GM10248 (cell line): ENCODE results near the gene BEND4.

Experiments
- CTCF ChIA-PET: fragments of 300-600 bp; sonication (Branson Sonifier 250); formaldehyde crosslinking; extraction: SDS; loops from one replicate; lab custom pipeline; 2021; ENCODE audit warnings: antibody characterized with exemption; lab: Yijun Ruan, JAX
- POLR2A ChIA-PET: fragments of 350-650 bp; sonication (Branson Sonifier 250); formaldehyde crosslinking; extraction: SDS; loops from one replicate; lab custom pipeline; 2020; ENCODE audit warnings: antibody characterized with exemption; lab: Yijun Ruan, JAX
- DNase-seq: peaks from one replicate; pipeline ENCODE4 v3.0.0; 2012; ENCODE audit errors: extremely low spot score
- TF ChIP-seq, protein P1 (sequence below): IDR thresholded peaks from 2 replicates; pipeline ENCODE4 v1.5.1; 2012; ENCODE audit warnings: mild to moderate bottlenecking, low read depth; ENCODE audit errors: extremely low read depth, missing control alignments, control extremely low read depth

BEND4 gene

GRCh38 chr4:42078184-42078801, 74.2 kb downstream of the BEND4 start:
- POLR2A ChIA-PET = no interaction called here
- TF ChIP-seq, protein P1, sequence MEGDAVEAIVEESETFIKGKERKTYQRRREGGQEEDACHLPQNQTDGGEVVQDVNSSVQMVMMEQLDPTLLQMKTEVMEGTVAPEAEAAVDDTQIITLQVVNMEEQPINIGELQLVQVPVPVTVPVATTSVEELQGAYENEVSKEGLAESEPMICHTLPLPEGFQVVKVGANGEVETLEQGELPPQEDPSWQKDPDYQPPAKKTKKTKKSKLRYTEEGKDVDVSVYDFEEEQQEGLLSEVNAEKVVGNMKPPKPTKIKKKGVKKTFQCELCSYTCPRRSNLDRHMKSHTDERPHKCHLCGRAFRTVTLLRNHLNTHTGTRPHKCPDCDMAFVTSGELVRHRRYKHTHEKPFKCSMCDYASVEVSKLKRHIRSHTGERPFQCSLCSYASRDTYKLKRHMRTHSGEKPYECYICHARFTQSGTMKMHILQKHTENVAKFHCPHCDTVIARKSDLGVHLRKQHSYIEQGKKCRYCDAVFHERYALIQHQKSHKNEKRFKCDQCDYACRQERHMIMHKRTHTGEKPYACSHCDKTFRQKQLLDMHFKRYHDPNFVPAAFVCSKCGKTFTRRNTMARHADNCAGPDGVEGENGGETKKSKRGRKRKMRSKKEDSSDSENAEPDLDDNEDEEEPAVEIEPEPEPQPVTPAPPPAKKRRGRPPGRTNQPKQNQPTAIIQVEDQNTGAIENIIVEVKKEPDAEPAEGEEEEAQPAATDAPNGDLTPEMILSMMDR = no peak
- CTCF ChIA-PET = no interaction called here
- DNase-seq = peak; percentile 63

DNA sequence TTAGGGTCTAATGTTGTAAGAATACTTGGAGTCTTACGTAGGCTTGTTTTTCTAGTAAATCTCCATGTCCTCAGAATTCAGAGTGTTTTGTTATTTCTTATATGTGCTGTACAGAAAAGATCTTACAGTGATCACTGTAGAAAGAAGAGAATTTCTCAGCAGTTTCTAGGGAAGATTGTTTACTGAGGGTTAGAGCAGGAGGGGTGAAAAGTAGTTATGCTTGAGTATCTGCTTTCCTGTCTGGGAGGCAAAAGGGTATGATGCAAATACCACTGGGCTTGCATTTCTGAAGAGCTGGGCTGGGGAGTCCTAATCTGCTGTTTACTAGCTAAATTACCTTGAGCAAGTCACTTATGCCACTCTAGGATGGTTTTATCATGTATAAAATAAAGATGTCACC, 78.2 kb downstream of the BEND4 start:
- TF ChIP-seq, protein P1 = no peak
- no peak for DNase-seq
- CTCF ChIA-PET = interaction anchor here (0.8 to 2.1 kb wide), 4 partner anchors 13 to 60 kb away, joined by 3 to 5 read pairs (median 3); no protein-coding TSS in a partner anchor
- POLR2A ChIA-PET = no interaction called here

DNA sequence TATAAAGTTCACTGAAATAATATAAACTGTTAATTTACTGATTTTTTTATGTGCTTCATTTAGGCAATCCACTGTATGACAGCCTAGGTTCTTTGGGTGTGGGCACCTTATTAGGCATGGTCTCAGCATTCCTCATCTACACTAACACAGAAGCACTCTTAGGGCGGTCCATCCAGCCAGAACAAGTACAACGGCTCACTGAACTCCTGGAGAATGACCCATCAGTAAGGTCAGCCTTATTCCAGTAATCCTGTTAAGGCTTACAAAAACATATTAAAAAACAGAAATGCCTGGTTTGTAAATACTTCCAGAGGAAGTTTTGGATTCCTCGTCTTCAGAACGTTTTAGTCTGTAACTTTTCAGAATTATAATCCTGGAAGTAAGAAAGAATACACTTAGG, 82.0 kb downstream of the BEND4 start:
- TF ChIP-seq, protein P1 = no peak
- CTCF ChIA-PET = no interaction called here
- no peak for DNase-seq
- POLR2A ChIA-PET = no interaction called here

DNA sequence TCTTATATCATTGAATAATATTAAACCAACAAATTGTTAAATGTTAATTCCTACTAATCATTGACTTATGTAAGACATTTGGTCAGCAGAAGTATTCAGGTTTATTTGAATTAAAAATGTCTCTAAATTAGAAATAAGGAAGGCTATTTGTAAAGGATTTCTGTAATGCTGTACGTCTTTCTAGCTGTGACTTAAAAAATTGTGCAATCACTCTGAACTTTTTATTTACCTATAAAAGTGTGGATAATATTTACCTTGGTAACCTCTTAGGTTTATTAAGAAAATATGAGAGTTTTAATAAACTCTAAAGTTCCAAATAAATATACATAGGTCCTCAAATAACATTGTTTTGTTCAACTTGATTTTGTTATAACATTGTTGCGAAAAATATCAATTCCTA, 85.2 kb downstream of the BEND4 start:
- DNase-seq = no peak
- TF ChIP-seq, protein P1 = no peak
- ChIA-PET POLR2A (no interaction called here), CTCF (no interaction called here)

- TF ChIP-seq, protein P1 = no peak
- CTCF ChIA-PET = no interaction called here
Measured at GRCh38 chr4:42066402-42066801, 86.1 kb downstream of the BEND4 start.

More at GRCh38 chr4:42066402-42066801, 86.1 kb downstream of the BEND4 start:
- no peak for DNase-seq
- POLR2A ChIA-PET = no interaction called here
